Ramos (cell line): ENCODE results near the gene MAP3K10.

Experiments
- in situ Hi-C: fragments of 300-500 bp; cut with MboI; formaldehyde crosslinking; loops from one replicate; pipeline ENCODE4 v1.14.3; 2022; ENCODE audit warnings: low sequenced_read_pairs; ENCODE audit not compliant: unreplicated experiment

Gene MAP3K10

GRCh38 chr19:40170303-40170989 is 20.8 kb upstream of the MAP3K10 start:
- in situ Hi-C loops, result loop anchor here (25.0 kb wide), 1 partner anchor 283 kb away; no protein-coding TSS in a partner anchor

GRCh38 chr19:40171293-40171692 is 19.9 kb upstream of the MAP3K10 start:
- in situ Hi-C loops, result loop anchor here (25.0 kb wide), 1 partner anchor 284 kb away; no protein-coding TSS in a partner anchor

- in situ Hi-C loops, result loop anchor here (25.0 kb wide), 1 partner anchor 287 kb away; no protein-coding TSS in a partner anchor
Observed at GRCh38 chr19:40174092-40174491, 17.1 kb upstream of the MAP3K10 start.

- in situ Hi-C loops, result no loop called here
Observed at GRCh38 chr19:40175820-40176219, 15.4 kb upstream of the MAP3K10 start.

- in situ Hi-C loops, result no loop called here
Observed at GRCh38 chr19:40177286-40178070, 13.7 kb upstream of the MAP3K10 start.

GRCh38 chr19:40178756-40179155 is 12.5 kb upstream of the MAP3K10 start:
- in situ Hi-C loops, result no loop called here

GRCh38 chr19:40184273-40184672 is 7.0 kb upstream of the MAP3K10 start:
- in situ Hi-C loops, result no loop called here

GRCh38 chr19:40191836-40192646 is 815 bp downstream of the MAP3K10 start:
- in situ Hi-C loops, result no loop called here

- in situ Hi-C loops, result no loop called here
Observed at GRCh38 chr19:40192758-40193586, 1.7 kb downstream of the MAP3K10 start.

GRCh38 chr19:40193587-40193849 is 2.3 kb downstream of the MAP3K10 start:
- in situ Hi-C loops, result no loop called here

- in situ Hi-C loops, result no loop called here
Observed at GRCh38 chr19:40198272-40198990, 7.2 kb downstream of the MAP3K10 start.

GRCh38 chr19:40200341-40201099 is 9.3 kb downstream of the MAP3K10 start:
- in situ Hi-C loops, result no loop called here

GRCh38 chr19:40204381-40204780 is 13.2 kb downstream of the MAP3K10 start:
- in situ Hi-C loops, result no loop called here

GRCh38 chr19:40205760-40206159 is 14.5 kb downstream of the MAP3K10 start:
- in situ Hi-C loops, result no loop called here

- in situ Hi-C loops, result no loop called here
Observed at GRCh38 chr19:40208602-40209001, 17.4 kb downstream of the MAP3K10 start.

- in situ Hi-C loops, result no loop called here
Observed at GRCh38 chr19:40210889-40211288, 19.7 kb downstream of the MAP3K10 start.

- in situ Hi-C loops, result no loop called here
Observed at GRCh38 chr19:40213251-40213829, 22.1 kb downstream of the MAP3K10 start.

- in situ Hi-C loops, result no loop called here
Observed at GRCh38 chr19:40213882-40214570, 22.8 kb downstream of the MAP3K10 start.
